IMR-90 (cell line): ENCODE results near the gene ZFPM1. TPM values are rescaled to one million over a fixed set of nuclear protein-coding genes. Genes with fewer than 3 reads are reported as not detected.

Experiments used
- ATAC-seq: fragments of 200-7000 bp; cut with Tn5 transposase; 2 replicates; pipeline ENCODE4 v1.9.1; 2020; ENCODE audit warnings: low read depth, mild to moderate bottlenecking, moderate library complexity
- BruUV-seq: library from RNA; stranded (reverse); fragments of 400-500 nt; replicated peaks from 2 replicates; lab custom pipeline; 2021; lab: Mats Ljungman, UMichigan
- CTCF ChIA-PET: fragments of 300-600 bp; formaldehyde crosslinking; extraction: SDS; loops from one replicate; lab custom pipeline; 2021; ENCODE audit warnings: antibody characterized with exemption; lab: Yijun Ruan, JAX
- POLR2A ChIA-PET: fragments of 300-600 bp; sonication (Branson Sonifier 250); formaldehyde crosslinking; loops from one replicate; lab custom pipeline; 2022; ENCODE audit warnings: antibody characterized with exemption; ENCODE audit not compliant: unreplicated experiment; lab: Charles Lee
- DNase-seq: peaks from one replicate; pipeline ENCODE4 v3.0.0; 2013
- H2AFZ ChIP-seq: replicated peaks from 2 replicates; pipeline ENCODE3; 2013; ENCODE audit warnings: low read length, mild to moderate bottlenecking; ENCODE audit not compliant: poor library complexity
- H2AK5ac ChIP-seq: 2 replicates; pipeline ENCODE4 v1.6.1; 2013; ENCODE audit warnings: low read depth, low read length, inconsistent platforms
- H2AK9ac ChIP-seq: replicated peaks from 2 replicates; pipeline ENCODE3; 2013; ENCODE audit warnings: mild to moderate bottlenecking, low read depth, low read length, moderate library complexity; ENCODE audit not compliant: poor library complexity
- H2BK120ac ChIP-seq: 2 replicates; pipeline ENCODE4 v1.6.1; 2013; ENCODE audit warnings: low read depth, low read length, inconsistent platforms
- H2BK15ac ChIP-seq: 3 replicates; pipeline ENCODE4 v1.6.1; 2013; ENCODE audit warnings: low read depth, low read length, inconsistent platforms
- H2BK20ac ChIP-seq: 2 replicates; pipeline ENCODE4 v1.6.1; 2013; ENCODE audit warnings: low read depth, mild to moderate bottlenecking, inconsistent platforms, low read length, moderate library complexity
- H2BK5ac ChIP-seq: 2 replicates; pipeline ENCODE4 v1.6.1; 2013; ENCODE audit warnings: mild to moderate bottlenecking, low read depth, low read length, inconsistent platforms; ENCODE audit not compliant: poor library complexity, severe bottlenecking
- H3K14ac ChIP-seq: replicated peaks from 2 replicates; pipeline ENCODE4 v1.6.1; 2013; ENCODE audit warnings: low read depth, low read length, inconsistent platforms
- H3K18ac ChIP-seq: 2 replicates; pipeline ENCODE4 v1.6.1; 2013; ENCODE audit warnings: low read depth, low read length, control low read depth
- H3K23ac ChIP-seq: 2 replicates; pipeline ENCODE4 v1.6.1; 2013; ENCODE audit warnings: low read depth, low read length, inconsistent platforms
- H3K27ac ChIP-seq: 2 replicates; pipeline ENCODE4 v1.5.1; 2013; ENCODE audit warnings: mild to moderate bottlenecking, control low read depth, low read length; ENCODE audit not compliant: insufficient read depth
- H3K27me3 ChIP-seq: 2 replicates; pipeline ENCODE4 v1.6.1; 2013; ENCODE audit warnings: low read length; ENCODE audit not compliant: control insufficient read depth, insufficient read depth
- H3K36me3 ChIP-seq: 2 replicates; pipeline ENCODE4 v1.6.1; 2013; ENCODE audit warnings: low read length, mixed read lengths; ENCODE audit not compliant: control insufficient read depth, insufficient read depth
- H3K4ac ChIP-seq: 2 replicates; pipeline ENCODE4 v1.6.1; 2013; ENCODE audit warnings: low read depth, low read length, inconsistent platforms
- H3K4me1 ChIP-seq: 2 replicates; pipeline ENCODE4 v1.6.1; 2013; ENCODE audit warnings: low read length, mixed read lengths; ENCODE audit not compliant: control insufficient read depth, insufficient read depth
- H3K4me2 ChIP-seq: 2 replicates; pipeline ENCODE4 v1.6.1; 2013; ENCODE audit warnings: low read depth, mild to moderate bottlenecking, control low read depth, low read length, moderate library complexity
- H3K4me3 ChIP-seq: 2 replicates; pipeline ENCODE4 v1.5.1; 2013; ENCODE audit warnings: low read depth, mild to moderate bottlenecking, control low read depth, low read length, moderate library complexity; ENCODE audit not compliant: insufficient read depth
- H3K56ac ChIP-seq: 2 replicates; pipeline ENCODE4 v1.6.1; 2013; ENCODE audit warnings: low read length, inconsistent platforms; ENCODE audit not compliant: insufficient read depth; ENCODE audit errors: extremely low read depth
- H3K79me1 ChIP-seq, 2 experiments: 2 replicates each; pipeline ENCODE4 v1.6.1; 2013; ENCODE audit warnings: low read length in 2 of 2, inconsistent platforms in 1 of 2, low read depth in 1 of 2
- H3K9ac ChIP-seq: 2 replicates; pipeline ENCODE4 v1.6.1; 2013; ENCODE audit warnings: low read depth, low read length, control low read depth
- H3K9me1 ChIP-seq: 2 replicates; pipeline ENCODE4 v1.6.1; 2013; ENCODE audit warnings: low read length, inconsistent platforms; ENCODE audit not compliant: insufficient read depth
- H3K9me3 ChIP-seq: 2 replicates; pipeline ENCODE4 v1.6.1; 2013; ENCODE audit warnings: low read length; ENCODE audit not compliant: control insufficient read depth, insufficient read depth
- H4K20me1 ChIP-seq: 2 replicates; pipeline ENCODE4 v1.6.1; 2013; ENCODE audit warnings: low read length, inconsistent platforms; ENCODE audit not compliant: insufficient read depth
- H4K5ac ChIP-seq: 2 replicates; pipeline ENCODE4 v1.6.1; 2013; ENCODE audit warnings: mild to moderate bottlenecking, low read depth, low read length, control low read depth
- H4K8ac ChIP-seq, 2 experiments: 2 replicates each; pipeline ENCODE4 v1.6.1; 2013; ENCODE audit warnings: low read depth in 2 of 2, low read length in 2 of 2, control low read depth in 1 of 2, inconsistent platforms in 1 of 2
- H4K91ac ChIP-seq: 2 replicates; pipeline ENCODE4 v1.6.1; 2013; ENCODE audit warnings: low read depth, low read length, inconsistent platforms; ENCODE audit not compliant: insufficient read depth
- BHLHE40 ChIP-seq: fragments of 150-350 bp; IDR thresholded peaks from 2 replicates; pipeline ENCODE4 v1.6.1; 2016; ENCODE audit warnings: mild to moderate bottlenecking, low read depth, low read length
- CEBPB ChIP-seq: IDR thresholded peaks from 2 replicates; pipeline ENCODE4 v1.6.1; 2012; ENCODE audit warnings: low read depth, low read length, improper control_type of control experiment
- CHD1 ChIP-seq: IDR thresholded peaks from 2 replicates; pipeline ENCODE4 v1.6.1; 2012; ENCODE audit warnings: low read depth, low read length, improper control_type of control experiment
- FOS ChIP-seq: fragments of 150-350 bp; IDR thresholded peaks from 2 replicates; pipeline ENCODE4 v1.6.1; 2016; ENCODE audit warnings: low read depth, low read length
- MAZ ChIP-seq: IDR thresholded peaks from 2 replicates; pipeline ENCODE4 v1.6.1; 2012; ENCODE audit warnings: low read depth, mild to moderate bottlenecking, low read length, improper control_type of control experiment, moderate library complexity, borderline replicate concordance
- RAD21 ChIP-seq: IDR thresholded peaks from 2 replicates; pipeline ENCODE4 v1.6.1; 2012; ENCODE audit warnings: low read length, improper control_type of control experiment
- RFX5 ChIP-seq: IDR thresholded peaks from 2 replicates; pipeline ENCODE4 v1.8.0; 2012; ENCODE audit warnings: low read depth, mild to moderate bottlenecking, low read length, moderate library complexity
- WGBS, 2 experiments: methylation state at CpG; one replicate each; pipeline versions ENCODE4 v1.1.5 to v1.1.7; 2013; ENCODE audit warnings: missing lambda C conversion rate in 2 of 2; ENCODE audit not compliant: insufficient read length in 1 of 2; ENCODE audit errors: extremely low coverage in 2 of 2; 5-methylcytosine and 5-hydroxymethylcytosine counted together
- dilution Hi-C: fragments of 300-500 bp; cut with HindIII; formaldehyde crosslinking; loops from one replicate; pipeline ENCODE4 v1.14.3; 2018; ENCODE audit warnings: low sequenced_read_pairs; ENCODE audit not compliant: unreplicated experiment
- in situ Hi-C: fragments of 300-500 bp; cut with MboI; formaldehyde crosslinking; loops from 3 replicates; pipeline ENCODE4 v1.14.3; 2019; ENCODE audit warnings: low sequenced_read_pairs, inconsistent platforms, mixed read lengths
- intact Hi-C: fragments of 100-400 bp; cut with micrococcal nuclease; formaldehyde crosslinking; loops from 2 replicates; pipeline ENCODE4 v1.10.0; 2022
- polyA plus RNA-seq, 3 experiments: library from polyadenylated mRNA; depleted of rRNA; stranded (reverse); fragments of >200 nt; gene quantifications; 2 replicates each; pipeline ENCODE4 v1.2.3, GENCODE V29; 2012; ENCODE audit warnings: low replicate concordance in 1 of 3
- total RNA-seq: library from RNA; depleted of rRNA; stranded (reverse); fragments of >200 nt; gene quantifications from 2 replicates; pipeline ENCODE4 v1.2.3, GENCODE V29; 2012
- TF ChIP-seq, protein P1 (sequence below): conservative IDR thresholded peaks from 2 replicates; pipeline ENCODE4 v1.5.1; 2012; ENCODE audit warnings: mild to moderate bottlenecking, low read depth, low read length, improper control_type of control experiment
- TF ChIP-seq, protein P2 (sequence below): fragments of 150-350 bp; IDR thresholded peaks from 2 replicates; pipeline ENCODE4 v1.6.1; 2016; ENCODE audit warnings: low read depth, mild to moderate bottlenecking, low read length, moderate library complexity, borderline replicate concordance
- TF ChIP-seq, protein P3 (sequence below): fragments of 150-350 bp; IDR thresholded peaks from 2 replicates; pipeline ENCODE4 v1.6.1; 2017; ENCODE audit warnings: mild to moderate bottlenecking, antibody characterized with exemption, low read length, low read depth

The ZFPM1 gene
- total and polyA plus RNA-seq, 2 of the 4 experiments (the other 2 are of a cell fraction), result 0.36 to 1.1 TPM

DNA sequence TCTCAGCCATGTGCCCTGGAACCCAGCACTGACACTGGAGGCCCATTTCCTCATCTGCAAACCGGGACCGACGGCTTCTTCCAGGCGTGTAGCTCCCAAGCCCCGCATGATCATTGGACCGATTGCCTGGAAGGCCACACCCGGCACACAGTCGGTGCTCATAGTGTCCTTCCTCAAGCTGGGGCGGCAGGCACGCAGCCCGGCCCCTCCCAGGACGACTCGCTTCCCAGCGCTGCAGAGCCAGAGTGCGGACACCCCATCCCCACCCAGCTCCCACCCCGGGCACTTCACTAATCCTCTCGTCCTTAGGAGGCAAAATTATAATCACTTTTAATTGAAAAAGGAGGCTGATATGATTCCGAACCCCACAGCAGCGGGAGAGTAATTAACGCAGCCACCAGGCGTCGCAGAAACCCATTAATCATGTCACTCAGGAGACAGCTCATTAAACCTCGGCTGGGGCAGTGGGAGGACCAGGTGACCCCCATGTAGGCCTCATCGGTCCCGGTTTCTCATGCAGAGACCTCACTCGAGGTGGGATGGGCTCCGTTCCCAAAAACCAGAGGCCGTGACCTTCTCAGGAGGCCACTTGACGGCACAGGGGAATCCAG, 37.3 kb upstream of the ZFPM1 start:
- in situ Hi-C loops, result no loop called here
- Histone ChIP-seq H2AK9ac (no peak overlapping the region), H3K9me1 (peaks cover 14% of the 10 kb centered on the region), H3K4me1 (no peaks in the 10 kb centered on the region; the same call in 1 of the 2 replicates), H3K79me1 (peaks cover 20 to 94% of the 10 kb centered on the region in 2 experiments), H3K4me3 (no peak overlapping the region), H2AFZ (peak overlapping the region; percentile 19), H3K56ac (no peak overlapping the region), H2AK5ac (no peak overlapping the region), H3K4ac (no peak overlapping the region), H4K20me1 (peaks cover 100% of the 10 kb centered on the region), H3K9me3 (no peaks in the 10 kb centered on the region), H3K36me3 (peaks cover 62% of the 10 kb centered on the region), H2BK15ac (no peak overlapping the region), H3K23ac (no peak overlapping the region), H4K5ac (no peak overlapping the region), H2BK120ac (no peak overlapping the region), H3K14ac (no peak overlapping the region), H3K27me3 (no peaks in the 10 kb centered on the region), H2BK5ac (no peak overlapping the region), H3K4me2 (no peak overlapping the region), H3K18ac (no peak overlapping the region), H3K27ac (no peak overlapping the region), H2BK20ac (no peak overlapping the region), H3K9ac (no peak overlapping the region), H4K8ac (no peak overlapping the region), H4K91ac (no peak overlapping the region)
- TF ChIP-seq CHD1, result no peak
- TF ChIP-seq RAD21, result no peak
- TF ChIP-seq, protein P1, sequence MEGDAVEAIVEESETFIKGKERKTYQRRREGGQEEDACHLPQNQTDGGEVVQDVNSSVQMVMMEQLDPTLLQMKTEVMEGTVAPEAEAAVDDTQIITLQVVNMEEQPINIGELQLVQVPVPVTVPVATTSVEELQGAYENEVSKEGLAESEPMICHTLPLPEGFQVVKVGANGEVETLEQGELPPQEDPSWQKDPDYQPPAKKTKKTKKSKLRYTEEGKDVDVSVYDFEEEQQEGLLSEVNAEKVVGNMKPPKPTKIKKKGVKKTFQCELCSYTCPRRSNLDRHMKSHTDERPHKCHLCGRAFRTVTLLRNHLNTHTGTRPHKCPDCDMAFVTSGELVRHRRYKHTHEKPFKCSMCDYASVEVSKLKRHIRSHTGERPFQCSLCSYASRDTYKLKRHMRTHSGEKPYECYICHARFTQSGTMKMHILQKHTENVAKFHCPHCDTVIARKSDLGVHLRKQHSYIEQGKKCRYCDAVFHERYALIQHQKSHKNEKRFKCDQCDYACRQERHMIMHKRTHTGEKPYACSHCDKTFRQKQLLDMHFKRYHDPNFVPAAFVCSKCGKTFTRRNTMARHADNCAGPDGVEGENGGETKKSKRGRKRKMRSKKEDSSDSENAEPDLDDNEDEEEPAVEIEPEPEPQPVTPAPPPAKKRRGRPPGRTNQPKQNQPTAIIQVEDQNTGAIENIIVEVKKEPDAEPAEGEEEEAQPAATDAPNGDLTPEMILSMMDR, result no peak
- no peak for TF ChIP-seq CEBPB
- no peak for TF ChIP-seq MAZ
- TF ChIP-seq, protein P2, sequence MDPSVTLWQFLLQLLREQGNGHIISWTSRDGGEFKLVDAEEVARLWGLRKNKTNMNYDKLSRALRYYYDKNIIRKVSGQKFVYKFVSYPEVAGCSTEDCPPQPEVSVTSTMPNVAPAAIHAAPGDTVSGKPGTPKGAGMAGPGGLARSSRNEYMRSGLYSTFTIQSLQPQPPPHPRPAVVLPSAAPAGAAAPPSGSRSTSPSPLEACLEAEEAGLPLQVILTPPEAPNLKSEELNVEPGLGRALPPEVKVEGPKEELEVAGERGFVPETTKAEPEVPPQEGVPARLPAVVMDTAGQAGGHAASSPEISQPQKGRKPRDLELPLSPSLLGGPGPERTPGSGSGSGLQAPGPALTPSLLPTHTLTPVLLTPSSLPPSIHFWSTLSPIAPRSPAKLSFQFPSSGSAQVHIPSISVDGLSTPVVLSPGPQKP, result no peak
- no peak for TF ChIP-seq FOS
- no peak for TF ChIP-seq BHLHE40
- TF ChIP-seq, protein P3, sequence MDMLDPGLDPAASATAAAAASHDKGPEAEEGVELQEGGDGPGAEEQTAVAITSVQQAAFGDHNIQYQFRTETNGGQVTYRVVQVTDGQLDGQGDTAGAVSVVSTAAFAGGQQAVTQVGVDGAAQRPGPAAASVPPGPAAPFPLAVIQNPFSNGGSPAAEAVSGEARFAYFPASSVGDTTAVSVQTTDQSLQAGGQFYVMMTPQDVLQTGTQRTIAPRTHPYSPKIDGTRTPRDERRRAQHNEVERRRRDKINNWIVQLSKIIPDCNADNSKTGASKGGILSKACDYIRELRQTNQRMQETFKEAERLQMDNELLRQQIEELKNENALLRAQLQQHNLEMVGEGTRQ, result no peak
- no peak for TF ChIP-seq RFX5
- no peak for DNase-seq
- no peak for ATAC-seq
- intact Hi-C loops, result no loop called here
- dilution Hi-C loops, result no loop called here
- POLR2A ChIA-PET, result no interaction called here
- BruUV-seq, result no TSS peak
- CTCF ChIA-PET, result no interaction called here
- 87% methylated on average over 11 of the region's 29 CpGs; no CpG with 5 or more reads in 1 of the 2 experiments for WGBS, 2 experiments
